Astrocyte of the spinal cord (primary cell): ENCODE data around the gene FGF11.

ENCODE experiments used
- DNase-seq: peaks from one replicate; pipeline ENCODE4 v3.0.0; 2011; ENCODE audit warnings: low read depth, low spot score
- H3K4me3 ChIP-seq: 2 replicates; pipeline ENCODE4 v1.5.1; 2011; ENCODE audit warnings: low read depth, mild to moderate bottlenecking, low read length, moderate library complexity
- in situ Hi-C: cut with HindIII; loops from 2 replicates; pipeline ENCODE4 v1.10.0; 2017; ENCODE audit warnings: low sequenced_read_pairs
- TF ChIP-seq, protein P1 (sequence below): IDR thresholded peaks from 2 replicates; pipeline ENCODE4 v1.5.1; 2012; ENCODE audit warnings: low read depth, mild to moderate bottlenecking, low read length, inconsistent platforms

The FGF11 gene

DNA sequence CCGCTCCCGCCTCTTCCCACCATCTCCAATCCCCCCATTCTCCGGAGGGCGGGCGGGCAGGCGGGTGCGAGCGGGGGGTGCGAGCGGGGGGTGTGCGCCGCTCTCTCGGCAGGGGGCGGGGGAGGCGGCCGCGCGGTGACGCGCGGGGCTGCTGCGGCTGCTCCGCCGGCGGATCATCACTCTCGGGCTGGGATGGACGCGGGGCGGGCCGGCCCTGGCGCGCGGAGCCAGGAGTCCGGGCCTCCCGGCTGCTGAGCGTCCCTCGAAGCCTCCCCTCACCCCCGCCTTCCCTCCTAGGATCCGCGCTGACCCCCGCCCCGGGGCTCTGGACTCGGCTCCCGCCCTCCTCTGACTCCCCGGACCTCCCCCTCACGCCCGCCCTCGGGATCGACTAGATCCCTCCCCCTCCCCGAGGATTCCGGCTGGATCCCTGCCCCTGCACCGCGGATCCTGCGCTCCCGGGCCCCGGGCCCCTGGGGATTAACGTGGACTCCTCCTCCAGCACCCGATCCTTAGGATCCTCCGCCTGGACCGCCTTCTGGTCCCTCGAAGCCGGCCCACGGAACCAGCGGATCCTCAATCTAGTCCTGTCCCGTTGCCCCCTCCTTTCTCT lies 34.5 kb upstream of the FGF11 start:
- in situ Hi-C loops, result no loop called here
- peak overlapping the region; percentile 70 for H3K4me3 ChIP-seq
- TF ChIP-seq, protein P1, sequence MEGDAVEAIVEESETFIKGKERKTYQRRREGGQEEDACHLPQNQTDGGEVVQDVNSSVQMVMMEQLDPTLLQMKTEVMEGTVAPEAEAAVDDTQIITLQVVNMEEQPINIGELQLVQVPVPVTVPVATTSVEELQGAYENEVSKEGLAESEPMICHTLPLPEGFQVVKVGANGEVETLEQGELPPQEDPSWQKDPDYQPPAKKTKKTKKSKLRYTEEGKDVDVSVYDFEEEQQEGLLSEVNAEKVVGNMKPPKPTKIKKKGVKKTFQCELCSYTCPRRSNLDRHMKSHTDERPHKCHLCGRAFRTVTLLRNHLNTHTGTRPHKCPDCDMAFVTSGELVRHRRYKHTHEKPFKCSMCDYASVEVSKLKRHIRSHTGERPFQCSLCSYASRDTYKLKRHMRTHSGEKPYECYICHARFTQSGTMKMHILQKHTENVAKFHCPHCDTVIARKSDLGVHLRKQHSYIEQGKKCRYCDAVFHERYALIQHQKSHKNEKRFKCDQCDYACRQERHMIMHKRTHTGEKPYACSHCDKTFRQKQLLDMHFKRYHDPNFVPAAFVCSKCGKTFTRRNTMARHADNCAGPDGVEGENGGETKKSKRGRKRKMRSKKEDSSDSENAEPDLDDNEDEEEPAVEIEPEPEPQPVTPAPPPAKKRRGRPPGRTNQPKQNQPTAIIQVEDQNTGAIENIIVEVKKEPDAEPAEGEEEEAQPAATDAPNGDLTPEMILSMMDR, result no peak
- no peak for DNase-seq

DNA sequence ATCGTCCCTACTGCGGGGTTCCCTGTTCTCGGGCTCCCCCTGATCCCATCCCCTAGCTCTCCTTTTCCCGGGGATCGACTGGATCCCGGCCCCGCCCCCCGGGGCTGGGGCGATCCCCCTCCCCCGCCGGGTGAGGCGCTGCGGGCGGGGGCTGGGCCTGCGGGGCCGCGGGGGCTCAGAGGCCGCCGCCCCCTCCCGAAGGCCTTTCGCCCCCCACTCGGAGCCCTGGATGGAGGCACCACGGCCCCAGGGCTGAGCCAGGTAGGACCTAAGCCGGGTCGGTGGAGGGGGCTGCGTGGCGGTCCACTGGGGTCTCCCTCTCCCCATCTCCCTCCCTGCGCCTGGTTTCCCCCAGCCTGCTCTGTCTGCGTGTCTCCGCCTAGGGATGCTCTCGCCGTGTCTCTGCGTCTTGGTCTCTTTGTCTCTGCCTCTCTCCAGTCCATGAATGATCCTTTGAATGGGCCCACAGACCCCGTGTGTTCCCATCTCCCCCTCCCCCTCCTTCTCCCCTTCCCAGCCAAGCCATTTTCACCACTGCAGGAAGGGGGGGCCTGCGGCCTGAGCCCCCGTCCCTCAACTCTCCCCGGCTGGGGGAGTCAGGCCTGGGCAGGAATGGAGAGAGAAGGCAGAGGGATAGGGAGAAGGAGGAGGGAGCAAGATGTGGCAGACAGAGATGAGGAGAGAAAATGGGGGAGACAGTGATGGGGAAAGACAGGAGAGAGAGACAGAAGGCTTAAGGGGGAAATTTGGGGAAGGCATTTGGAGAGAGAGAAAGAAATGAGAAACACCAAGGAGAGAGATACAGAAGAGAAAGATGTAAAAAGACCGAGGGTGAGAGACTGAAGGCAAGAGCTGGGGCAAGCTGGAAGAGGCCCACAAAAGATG lies 33.7 kb upstream of the FGF11 start:
- TF ChIP-seq, protein P1, result no peak
- no peak for DNase-seq
- in situ Hi-C loops, result no loop called here
- peak overlapping the region; percentile 70 for H3K4me3 ChIP-seq

DNA sequence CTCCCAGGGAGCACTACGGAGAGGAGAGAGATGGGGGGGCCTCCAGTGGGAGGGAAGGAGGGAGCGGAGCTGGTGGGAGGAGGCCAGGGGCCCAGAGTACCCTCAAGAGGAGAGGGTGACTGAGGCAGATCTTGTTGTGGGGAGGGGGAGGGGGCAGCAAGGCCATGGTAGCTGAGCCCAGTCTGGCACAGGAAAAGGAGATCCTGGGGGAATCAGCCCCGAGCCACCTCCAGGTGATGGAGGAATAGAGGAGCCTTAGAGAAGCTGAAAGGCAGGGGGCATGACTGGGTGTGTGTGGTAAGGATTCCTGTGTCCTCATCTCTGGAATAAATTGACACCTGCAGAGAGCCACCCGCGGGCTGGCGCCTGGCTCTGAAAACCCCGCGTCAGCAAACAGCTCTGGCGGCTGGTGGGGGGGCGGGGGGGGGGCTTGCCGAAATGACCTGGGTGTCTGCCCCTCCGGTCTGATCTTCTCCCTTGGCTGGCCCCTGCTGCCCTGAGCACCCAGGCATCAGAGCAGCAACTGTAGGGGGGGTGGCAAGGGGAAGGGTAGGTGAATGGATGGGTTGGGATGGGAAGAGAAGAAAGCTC lies 33.0 kb upstream of the FGF11 start:
- TF ChIP-seq, protein P1, result no peak
- H3K4me3 ChIP-seq, result peak overlapping the region; percentile 70
- DNase-seq, result no peak
- in situ Hi-C loops, result no loop called here

DNA sequence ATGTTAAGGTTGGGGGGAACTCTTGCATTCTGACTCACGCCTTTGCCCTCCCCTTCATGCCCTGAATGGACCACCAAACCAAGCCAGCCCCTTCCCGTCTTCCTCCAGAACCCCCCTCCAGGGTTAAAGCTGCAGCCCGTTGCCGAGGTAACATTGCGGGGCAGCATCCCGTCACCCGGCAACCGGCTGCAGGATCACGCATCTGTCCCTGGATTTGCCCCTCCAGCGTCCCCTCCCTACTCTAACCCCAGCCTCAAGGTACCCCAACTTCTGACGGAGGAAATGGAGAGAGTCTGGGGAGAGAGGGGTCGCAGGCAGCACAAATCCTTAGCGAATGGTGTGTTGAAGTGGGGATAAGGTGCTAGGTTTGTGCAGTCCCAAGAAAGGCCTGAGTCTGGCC lies 32.2 kb upstream of the FGF11 start:
- no peak overlapping the region for H3K4me3 ChIP-seq
- in situ Hi-C loops, result no loop called here
- TF ChIP-seq, protein P1, result no peak
- no peak for DNase-seq

DNA sequence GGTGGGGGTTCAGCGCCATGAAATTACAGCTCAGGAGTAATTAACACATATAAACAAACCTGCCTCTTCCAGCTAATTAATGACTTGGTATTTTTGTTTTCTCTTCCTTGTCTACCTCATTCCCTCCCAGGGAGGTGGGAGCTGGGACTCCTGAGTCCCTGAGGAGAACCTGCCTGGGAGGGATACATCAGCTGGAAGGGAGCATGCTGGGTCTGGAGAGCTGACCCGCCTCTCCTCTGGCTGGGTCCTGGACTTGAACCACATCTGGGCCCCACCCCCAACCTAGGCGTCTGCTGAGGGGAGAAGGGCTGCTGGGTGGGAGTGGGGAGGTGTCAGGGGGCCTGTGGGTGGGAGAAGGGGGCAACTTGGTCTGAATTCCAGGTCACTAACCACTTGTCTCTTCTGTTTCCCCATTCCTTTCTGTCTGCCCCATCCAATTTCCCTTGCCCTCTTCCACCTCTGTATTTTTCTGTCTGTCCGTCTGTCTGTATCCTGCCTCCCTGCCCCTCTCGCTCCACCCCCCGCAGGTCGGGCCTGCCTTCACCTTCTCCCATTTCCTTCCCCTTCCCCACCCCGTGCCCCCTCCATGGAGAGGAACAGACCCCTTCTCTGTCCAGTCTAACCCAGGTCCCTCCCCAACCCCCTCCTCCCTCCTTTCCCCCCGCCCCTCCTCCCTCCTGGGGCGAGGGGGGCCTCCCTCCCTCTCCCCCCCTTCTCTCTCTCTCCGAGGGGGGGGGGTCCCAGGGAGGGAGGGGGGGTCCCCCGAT lies 31.6 kb upstream of the FGF11 start, which contains the start of gene NLGN2:
Gene NLGN2, plus strand, starts transcription at position 361 of the 767 bp plus-strand sequence. CDS start 411 bp downstream, outside the sequence.
- TF ChIP-seq, protein P1, result no peak
- no peak for DNase-seq
- in situ Hi-C loops, result no loop called here
- H3K4me3 ChIP-seq, result no peak within 1 kb of the TSS

DNA sequence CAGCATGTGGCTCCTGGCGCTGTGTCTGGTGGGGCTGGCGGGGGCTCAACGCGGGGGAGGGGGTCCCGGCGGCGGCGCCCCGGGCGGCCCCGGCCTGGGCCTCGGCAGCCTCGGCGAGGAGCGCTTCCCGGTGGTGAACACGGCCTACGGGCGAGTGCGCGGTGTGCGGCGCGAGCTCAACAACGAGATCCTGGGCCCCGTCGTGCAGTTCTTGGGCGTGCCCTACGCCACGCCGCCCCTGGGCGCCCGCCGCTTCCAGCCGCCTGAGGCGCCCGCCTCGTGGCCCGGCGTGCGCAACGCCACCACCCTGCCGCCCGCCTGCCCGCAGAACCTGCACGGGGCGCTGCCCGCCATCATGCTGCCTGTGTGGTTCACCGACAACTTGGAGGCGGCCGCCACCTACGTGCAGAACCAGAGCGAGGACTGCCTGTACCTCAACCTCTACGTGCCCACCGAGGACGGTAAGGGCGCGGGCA lies 31.0 kb upstream of the FGF11 start:
- in situ Hi-C loops, result no loop called here
- TF ChIP-seq, protein P1, result no peak
- DNase-seq, result no peak
- H3K4me3 ChIP-seq, result no peak overlapping the region
